ENCODE measurements around the gene LRFN4. TPM values are rescaled to one million over a fixed set of nuclear protein-coding genes. Genes with fewer than 3 reads are reported as not detected.
"Not testable (repeated sequence)": the region's sequence is repeated elsewhere in the genome, so short reads cannot be mapped to it uniquely, and the experiment has no call there.

LRFN4 gene
- 51.9 and 55.6 TPM in 2 replicates for total RNA-seq

DNA sequence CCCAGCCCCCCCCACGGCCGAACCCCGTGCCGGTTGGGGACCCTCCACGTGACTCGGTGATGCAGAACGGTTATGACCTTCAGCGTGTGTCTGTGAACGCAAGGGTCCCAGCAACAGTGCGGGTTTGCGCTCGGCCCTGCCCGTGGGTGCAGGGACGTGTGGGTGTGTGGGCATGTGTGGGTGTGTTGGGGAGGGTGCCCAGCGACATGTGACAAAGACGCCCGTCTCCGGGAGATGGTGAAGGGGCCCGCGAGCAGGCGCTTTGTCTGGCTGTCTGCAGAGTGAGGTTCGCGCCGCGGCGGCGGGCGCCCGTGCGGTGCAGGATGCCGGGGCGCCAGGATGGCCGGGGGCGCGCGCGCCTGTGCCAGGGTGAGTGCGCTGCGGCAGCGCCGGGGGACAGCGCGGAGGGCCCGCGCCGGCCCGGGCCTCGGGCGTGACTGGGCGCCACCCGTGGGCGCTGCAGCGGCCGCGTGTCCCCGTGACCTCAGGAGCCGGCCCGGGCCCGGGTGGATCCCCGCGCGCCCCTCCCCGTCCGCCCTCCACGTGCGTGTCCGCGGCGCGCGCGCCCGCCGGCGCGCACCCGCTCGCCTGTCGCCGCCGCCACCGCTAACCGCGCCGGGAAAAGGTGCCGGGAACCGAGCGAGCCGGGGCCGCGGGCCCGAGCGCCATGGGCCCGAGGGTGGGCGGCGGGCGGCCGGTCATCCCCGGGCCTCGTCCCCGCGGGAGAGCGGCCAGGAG, at the start of gene LRFN4:
Gene LRFN4, plus strand, starts transcription at position 569 of the 738 bp plus-strand sequence. CDS start 681 bp downstream, outside the sequence.
- peaks cover 11% of the 10 kb centered on the region for H3K4me1 Mint-ChIP-seq
- H3K4me3 Mint-ChIP-seq: peak within 1 kb of the TSS; percentile 95
- no peaks in the 10 kb centered on the region for H3K27me3 Mint-ChIP-seq
- no peaks in the 10 kb centered on the region for H3K9me3 Mint-ChIP-seq
- intact Hi-C loops (cut with micrococcal nuclease): loop anchor here (1.0 kb wide), 1 partner anchor 13 kb away; the partner anchor contains the start of gene RCE1
- peak within 1 kb of the TSS; percentile 97 for H3K27ac Mint-ChIP-seq
- DNase-seq: no peak
- peaks cover 4% of the 10 kb centered on the region for H3K36me3 Mint-ChIP-seq (ENCODE audit: low read depth)

DNA sequence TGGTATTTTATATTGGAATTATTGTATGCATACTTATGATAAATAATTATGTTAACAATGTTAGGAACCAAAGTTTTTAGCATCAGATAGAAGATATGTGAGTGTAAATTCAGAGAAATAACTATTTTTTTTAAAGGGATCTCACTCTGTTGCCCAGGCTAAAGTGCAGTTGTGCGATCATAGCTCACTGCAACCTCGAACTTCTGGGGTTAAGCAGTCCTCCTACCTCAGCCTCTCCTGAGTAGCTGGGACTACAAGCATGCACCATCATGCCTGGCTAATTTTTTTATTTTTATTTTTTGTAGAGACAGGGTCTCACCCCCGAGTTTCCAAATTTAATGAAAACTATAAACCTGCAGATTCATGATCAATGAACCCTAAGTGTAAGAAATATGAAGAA, 47.3 kb upstream of the LRFN4 start:
- no peaks in the 10 kb centered on the region for H3K4me1 Mint-ChIP-seq
- intact Hi-C loops (cut with micrococcal nuclease): no loop called here
- no peak overlapping the region for H3K4me3 Mint-ChIP-seq
- DNase-seq: no peak
- H3K36me3 Mint-ChIP-seq (ENCODE audit: low read depth): no peaks in the 10 kb centered on the region
- H3K9me3 Mint-ChIP-seq: no peaks in the 10 kb centered on the region
- H3K27me3 Mint-ChIP-seq: no peaks in the 10 kb centered on the region
- H3K27ac Mint-ChIP-seq: no peak overlapping the region

DNA sequence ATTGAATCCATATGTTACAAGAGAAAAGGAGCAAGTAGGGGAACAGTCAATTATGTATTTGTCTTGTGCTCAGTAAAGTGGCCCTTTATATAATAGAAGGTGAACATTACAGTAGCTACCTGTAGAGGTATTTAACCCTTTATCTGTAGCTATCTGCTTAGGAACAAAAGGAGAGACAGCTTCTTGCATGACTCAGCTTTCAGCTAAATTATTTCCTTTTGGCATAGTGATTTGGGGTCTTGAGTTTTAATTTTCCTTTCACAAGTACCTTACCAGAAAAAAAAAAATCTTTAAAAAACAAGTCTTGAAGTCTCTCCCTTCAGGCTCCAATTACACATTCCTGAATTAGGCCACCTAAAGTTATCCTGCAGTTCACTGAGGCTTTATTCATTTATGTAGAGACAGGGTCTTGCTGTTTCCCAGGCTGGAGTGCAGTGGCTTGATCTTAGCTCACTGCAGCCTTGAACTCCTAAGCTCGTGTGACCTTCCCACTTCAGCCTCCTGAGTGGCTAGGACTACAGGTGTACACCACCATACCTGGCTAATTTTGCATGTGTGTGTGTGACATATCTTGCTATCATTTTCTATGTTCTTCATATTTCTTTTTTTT, 46.2 kb upstream of the LRFN4 start:
- H3K4me1 Mint-ChIP-seq: peaks cover 3% of the 10 kb centered on the region
- H3K27ac Mint-ChIP-seq: no peak overlapping the region
- no peaks in the 10 kb centered on the region for H3K9me3 Mint-ChIP-seq
- intact Hi-C loops (cut with micrococcal nuclease): loop anchor here (10.0 kb wide), 1 partner anchor 56 kb away; no protein-coding TSS in a partner anchor
- no peak for DNase-seq
- H3K4me3 Mint-ChIP-seq: no peak overlapping the region
- H3K27me3 Mint-ChIP-seq: no peaks in the 10 kb centered on the region
- H3K36me3 Mint-ChIP-seq (ENCODE audit: low read depth): no peaks in the 10 kb centered on the region

DNA sequence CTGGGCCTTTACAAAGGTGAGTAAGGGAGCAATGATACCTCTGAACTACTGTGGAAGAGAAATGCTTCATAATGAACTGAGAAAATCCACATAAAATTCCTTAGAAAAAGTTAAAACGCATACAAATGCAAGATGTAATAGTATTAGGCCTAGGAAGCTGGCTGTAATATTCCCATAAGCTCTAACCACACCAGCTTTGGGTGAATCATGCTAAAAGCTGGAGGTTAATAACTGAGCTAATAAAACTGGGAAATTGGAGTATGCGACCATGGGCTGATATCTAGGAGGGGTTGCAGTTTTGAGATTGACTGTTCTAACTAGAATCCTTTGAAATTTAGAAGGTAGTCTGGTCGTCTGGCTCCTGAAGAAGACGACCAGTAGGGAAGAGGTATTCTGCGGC, 42.2 kb upstream of the LRFN4 start:
- Mint-ChIP-seq H3K36me3 (ENCODE audit: low read depth) (no peaks in the 10 kb centered on the region), H3K4me3 (no peak overlapping the region), H3K27ac (no peak overlapping the region), H3K9me3 (no peaks in the 10 kb centered on the region), H3K4me1 (peaks cover 4% of the 10 kb centered on the region), H3K27me3 (no peaks in the 10 kb centered on the region)
- no peak for DNase-seq
- intact Hi-C loops (cut with micrococcal nuclease): loop anchor here (10.0 kb wide), 1 partner anchor 60 kb away; no protein-coding TSS in a partner anchor

DNA sequence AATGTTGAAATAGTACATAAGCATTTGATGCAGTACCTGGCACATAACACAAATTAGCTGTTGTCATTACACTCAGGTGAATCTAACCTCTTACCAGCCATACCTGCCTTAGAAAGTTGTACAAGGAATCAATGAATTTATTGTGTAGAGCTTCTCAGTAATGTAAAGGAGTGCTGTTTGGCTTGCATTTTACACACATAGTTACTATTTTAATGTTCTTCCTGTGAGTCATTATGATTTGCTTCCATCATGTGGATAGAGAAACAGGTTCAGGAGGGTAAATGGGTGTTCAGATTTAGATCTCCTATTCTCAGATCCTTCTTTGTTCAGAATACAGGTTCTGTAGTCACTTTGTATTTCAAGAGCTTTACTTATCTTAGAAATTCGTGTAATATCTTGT, 41.2 kb upstream of the LRFN4 start:
- intact Hi-C loops (cut with micrococcal nuclease): loop anchor here (10.0 kb wide), 1 partner anchor 61 kb away; no protein-coding TSS in a partner anchor
- H3K27me3 Mint-ChIP-seq: no peaks in the 10 kb centered on the region
- H3K36me3 Mint-ChIP-seq (ENCODE audit: low read depth): no peaks in the 10 kb centered on the region
- peaks cover 4% of the 10 kb centered on the region for H3K4me1 Mint-ChIP-seq
- no peak for DNase-seq
- H3K27ac Mint-ChIP-seq: no peak overlapping the region
- H3K9me3 Mint-ChIP-seq: no peaks in the 10 kb centered on the region
- H3K4me3 Mint-ChIP-seq: no peak overlapping the region

DNA sequence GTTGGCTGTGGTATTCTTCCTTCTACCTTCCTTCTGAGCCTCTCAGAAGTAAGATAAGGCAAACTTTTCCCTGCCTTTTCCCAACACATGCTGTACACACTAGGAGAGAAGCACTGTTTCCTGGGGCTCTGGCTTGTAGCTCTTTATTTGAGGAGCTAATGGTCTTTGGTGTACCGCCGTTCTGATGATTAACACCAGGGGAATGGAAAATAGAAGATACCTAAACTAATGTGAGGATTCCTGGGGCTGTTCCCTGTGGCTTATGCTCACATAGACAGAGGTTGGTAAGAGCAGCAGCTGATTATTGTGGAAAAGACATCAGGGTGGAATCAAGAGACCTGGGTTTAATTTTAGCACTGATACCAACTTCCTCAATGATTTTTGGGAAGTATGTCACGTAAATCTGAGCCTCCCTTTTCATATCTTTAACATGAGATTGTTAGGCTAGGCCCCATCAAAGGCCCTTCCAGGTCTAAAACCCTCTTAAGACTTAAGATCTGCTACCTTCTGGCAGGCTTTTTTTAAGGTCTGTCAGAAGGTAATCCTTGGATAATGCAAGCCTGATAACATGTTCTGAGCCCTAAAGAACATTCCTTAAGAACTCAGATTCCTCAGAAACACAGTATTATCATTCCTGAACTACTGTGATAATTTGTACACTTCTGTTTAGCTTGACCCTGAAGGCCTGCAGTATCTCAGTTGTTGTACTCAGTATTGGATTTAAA, 38.5 kb upstream of the LRFN4 start:
- no peak for DNase-seq
- intact Hi-C loops (cut with micrococcal nuclease): loop anchor here (10.0 kb wide), 1 partner anchor 64 kb away; no protein-coding TSS in a partner anchor
- Mint-ChIP-seq H3K27ac (no peak overlapping the region), H3K4me3 (no peak overlapping the region), H3K4me1 (peaks cover 4% of the 10 kb centered on the region), H3K27me3 (no peaks in the 10 kb centered on the region), H3K36me3 (ENCODE audit: low read depth) (no peaks in the 10 kb centered on the region), H3K9me3 (no peaks in the 10 kb centered on the region)

DNA sequence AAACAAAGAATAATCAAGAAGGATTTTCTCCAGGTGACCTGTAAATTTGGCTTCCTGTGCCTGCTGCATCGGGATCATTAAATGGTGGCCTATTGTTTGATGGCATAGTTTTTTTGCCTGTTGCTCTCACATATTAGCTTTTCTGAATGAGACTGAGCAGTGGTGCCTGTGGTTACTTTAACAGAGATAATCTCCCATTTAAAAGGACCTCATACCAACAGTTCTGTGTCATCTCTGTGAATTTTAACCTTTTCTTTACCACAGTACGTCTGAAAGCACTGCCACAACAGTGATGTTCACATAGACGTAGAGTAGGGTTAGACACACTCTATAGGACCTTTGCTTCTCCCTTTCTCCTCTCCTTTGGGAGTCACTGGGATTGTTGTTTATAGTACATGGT, 36.5 kb upstream of the LRFN4 start:
- no peak for DNase-seq
- no peak overlapping the region for H3K4me3 Mint-ChIP-seq
- H3K4me1 Mint-ChIP-seq: peaks cover 4% of the 10 kb centered on the region
- no peaks in the 10 kb centered on the region for H3K9me3 Mint-ChIP-seq
- intact Hi-C loops (cut with micrococcal nuclease): no loop called here
- H3K27me3 Mint-ChIP-seq: no peaks in the 10 kb centered on the region
- H3K27ac Mint-ChIP-seq: no peak overlapping the region
- H3K36me3 Mint-ChIP-seq (ENCODE audit: low read depth): no peaks in the 10 kb centered on the region

DNA sequence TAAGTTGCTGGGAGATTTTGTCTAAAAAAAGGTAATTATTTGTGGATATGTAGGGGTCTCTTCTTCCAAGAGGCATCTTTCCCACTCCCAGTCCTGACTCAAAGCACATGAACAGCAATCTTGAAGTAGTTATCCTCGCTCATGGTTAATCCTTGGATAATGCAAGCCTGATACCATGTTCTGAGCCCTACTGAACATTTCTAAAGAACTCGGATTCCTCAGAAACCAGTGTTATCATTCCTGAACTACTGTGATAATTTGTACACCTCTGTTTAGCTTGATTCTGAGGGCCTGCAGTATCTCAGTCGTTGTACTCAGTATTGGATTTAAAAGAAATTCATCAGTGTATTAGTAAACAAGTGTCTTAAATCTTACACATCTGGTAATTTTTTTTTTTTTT, 36.0 kb upstream of the LRFN4 start:
- H3K36me3 Mint-ChIP-seq (ENCODE audit: low read depth): no peaks in the 10 kb centered on the region
- no peaks in the 10 kb centered on the region for H3K27me3 Mint-ChIP-seq
- no peaks in the 10 kb centered on the region for H3K4me1 Mint-ChIP-seq
- H3K4me3 Mint-ChIP-seq: no peak overlapping the region
- no peak overlapping the region for H3K27ac Mint-ChIP-seq
- intact Hi-C loops (cut with micrococcal nuclease): no loop called here
- no peaks in the 10 kb centered on the region for H3K9me3 Mint-ChIP-seq
- DNase-seq: no peak

DNA sequence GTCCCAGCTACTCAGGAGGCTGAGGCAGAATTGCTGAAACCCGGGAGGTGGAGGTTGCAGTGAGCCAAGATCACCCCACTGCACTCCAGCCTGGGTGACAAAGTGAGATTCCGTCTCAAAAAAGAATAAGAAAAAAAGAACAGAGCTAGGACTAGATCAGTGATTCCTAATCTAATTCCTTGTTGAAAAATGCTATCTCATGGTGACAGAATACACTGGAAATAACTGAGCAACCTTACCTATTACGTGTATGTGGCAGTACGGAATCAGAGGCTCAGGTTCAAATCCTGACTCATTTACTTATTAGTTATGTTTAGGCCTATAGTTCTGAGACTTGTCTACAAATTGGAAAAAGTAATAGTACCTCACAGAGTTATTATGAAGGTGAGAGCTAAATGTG, 33.2 kb upstream of the LRFN4 start:
- Mint-ChIP-seq H3K4me1 (no peaks in the 10 kb centered on the region), H3K27ac (no peak overlapping the region), H3K9me3 (no peaks in the 10 kb centered on the region)

DNA sequence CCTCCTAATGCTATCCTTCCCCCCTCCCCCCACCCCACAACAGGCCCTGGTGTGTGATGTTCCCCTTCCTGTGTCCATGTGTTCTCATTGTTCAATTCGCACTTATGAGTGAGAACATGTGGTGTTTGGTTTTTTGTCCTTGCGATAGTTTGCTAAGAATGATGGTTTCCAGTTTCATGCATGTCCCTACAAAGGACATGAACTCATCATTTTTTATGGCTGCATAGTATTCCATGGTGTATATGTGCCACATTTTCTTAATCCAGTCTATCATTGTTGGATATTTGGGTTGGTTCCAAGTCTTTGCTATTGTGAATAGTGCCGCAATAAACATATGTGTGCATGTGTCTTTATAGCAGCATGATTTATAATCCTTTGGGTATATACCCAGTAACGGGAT, 32.3 kb upstream of the LRFN4 start:
- intact Hi-C loops (cut with micrococcal nuclease); H3K4me3 Mint-ChIP-seq; H3K27me3 Mint-ChIP-seq; H3K9me3 Mint-ChIP-seq; H3K4me1 Mint-ChIP-seq; H3K36me3 Mint-ChIP-seq (ENCODE audit: low read depth); DNase-seq; H3K27ac Mint-ChIP-seq: not testable (repeated sequence)

More for the DNA sequence above, 33.2 kb upstream of the LRFN4 start:
- H3K27me3 Mint-ChIP-seq: no peaks in the 10 kb centered on the region
- H3K4me3 Mint-ChIP-seq: no peak overlapping the region
- intact Hi-C loops (cut with micrococcal nuclease): no loop called here
- no peak for DNase-seq
- H3K36me3 Mint-ChIP-seq (ENCODE audit: low read depth): no peaks in the 10 kb centered on the region

DNA sequence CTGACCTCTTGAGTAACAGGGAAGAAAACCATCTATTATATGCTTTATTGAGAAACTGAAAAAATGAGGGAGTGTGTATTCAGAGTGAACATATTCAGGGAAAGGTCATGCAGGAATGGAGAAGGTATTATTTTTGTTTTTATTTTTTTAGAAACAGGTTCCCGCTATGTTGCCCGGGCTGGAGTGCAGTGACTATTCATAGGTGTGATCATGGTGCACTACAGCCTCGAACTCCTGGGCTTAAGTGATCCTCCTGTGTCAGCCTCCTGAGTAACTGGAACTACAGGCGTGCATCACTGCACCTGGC, 22.4 kb upstream of the LRFN4 start:
- Mint-ChIP-seq H3K4me3 (no peak overlapping the region), H3K36me3 (ENCODE audit: low read depth) (peaks cover 8% of the 10 kb centered on the region), H3K4me1 (peaks cover 6% of the 10 kb centered on the region), H3K27ac (no peak overlapping the region), H3K27me3 (no peaks in the 10 kb centered on the region), H3K9me3 (no peaks in the 10 kb centered on the region)
- intact Hi-C loops (cut with micrococcal nuclease): loop anchor here (1.0 to 10.0 kb wide), 2 partner anchors 140 to 260 kb away; no protein-coding TSS in a partner anchor
- DNase-seq: no peak

DNA sequence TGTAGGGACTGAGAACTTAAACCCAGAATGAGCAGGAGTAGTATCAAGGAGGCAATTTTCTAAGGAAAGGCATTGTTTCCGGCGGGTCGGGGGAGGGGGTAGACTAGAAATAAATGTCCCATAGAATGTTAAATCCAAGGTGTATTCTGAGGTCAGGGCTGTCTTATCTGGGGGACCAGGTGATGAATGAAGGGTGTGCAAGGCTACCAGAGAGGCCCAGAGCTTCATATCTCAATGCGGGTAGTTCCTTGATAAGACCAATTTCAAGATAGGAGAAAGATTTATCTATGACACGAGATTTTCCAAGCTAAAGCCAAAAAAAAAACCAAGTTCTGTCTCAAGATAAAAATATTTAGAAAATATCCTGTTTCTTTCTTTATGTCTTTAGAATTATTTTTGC, 21.9 kb upstream of the LRFN4 start:
- H3K4me3 Mint-ChIP-seq: no peak overlapping the region
- no peaks in the 10 kb centered on the region for H3K9me3 Mint-ChIP-seq
- intact Hi-C loops (cut with micrococcal nuclease): loop anchor here (1.0 to 10.0 kb wide), 2 partner anchors 141 to 260 kb away; no protein-coding TSS in a partner anchor
- no peaks in the 10 kb centered on the region for H3K27me3 Mint-ChIP-seq
- peaks cover 10% of the 10 kb centered on the region for H3K4me1 Mint-ChIP-seq
- DNase-seq: no peak
- no peak overlapping the region for H3K27ac Mint-ChIP-seq
- peaks cover 8% of the 10 kb centered on the region for H3K36me3 Mint-ChIP-seq (ENCODE audit: low read depth)

DNA sequence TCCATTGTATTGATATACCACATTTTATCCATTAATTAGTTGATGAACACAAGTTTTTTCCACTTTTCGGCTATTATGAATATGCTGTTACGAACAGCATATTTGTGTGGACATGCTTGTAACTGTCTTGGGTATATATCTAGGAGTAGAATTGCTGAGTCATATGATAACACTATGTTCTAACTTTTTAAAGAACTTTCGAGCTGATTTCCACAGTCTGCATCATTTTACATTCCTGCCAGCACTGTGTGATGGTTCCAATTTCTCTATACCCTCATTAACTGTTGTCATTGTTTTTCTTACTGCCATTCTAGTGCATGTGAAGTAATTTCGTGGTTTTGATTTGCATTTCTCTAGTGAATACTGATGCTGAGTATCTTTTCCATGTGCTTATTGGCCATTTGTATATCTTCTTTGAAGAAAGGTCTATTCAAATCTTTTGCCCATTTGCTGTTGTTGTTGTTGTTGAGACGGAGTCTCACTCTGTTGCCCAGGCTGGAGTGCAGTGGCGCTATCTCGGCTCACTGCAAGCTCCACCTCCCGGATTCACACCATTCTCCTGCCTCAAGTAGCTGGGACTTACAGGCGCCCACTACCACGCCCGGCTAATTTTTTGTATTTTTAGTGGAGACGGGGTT, 21.0 kb upstream of the LRFN4 start:
- Mint-ChIP-seq H3K4me1 (peaks cover 19% of the 10 kb centered on the region), H3K4me3 (no peak overlapping the region), H3K36me3 (ENCODE audit: low read depth) (peaks cover 16% of the 10 kb centered on the region), H3K27ac (no peak overlapping the region), H3K9me3 (no peaks in the 10 kb centered on the region), H3K27me3 (no peaks in the 10 kb centered on the region)
- no peak for DNase-seq
- intact Hi-C loops (cut with micrococcal nuclease): loop anchor here (10.0 kb wide), 1 partner anchor 261 kb away; no protein-coding TSS in a partner anchor
